HL-60 (cell line): ENCODE data around the gene ANO9.

Source experiments
- DNase-seq, 2 experiments: peaks; one replicate each; pipeline ENCODE4 v3.0.0-alpha.2; 2010 to 2020; ENCODE audit warnings: low read depth in 1 of 2, low spot score in 1 of 2
- H3K27ac ChIP-seq: fragments of 250-450 bp; sonication (Bioruptor Pico); replicated peaks from 2 replicates; pipeline ENCODE4 v1.5.1; 2020; ENCODE audit warnings: mild to moderate bottlenecking, moderate library complexity
- H3K27me3 ChIP-seq: fragments of 250-450 bp; sonication (Bioruptor Pico); 2 replicates; pipeline ENCODE4 v1.5.1; 2021; ENCODE audit warnings: mild to moderate bottlenecking, moderate library complexity; ENCODE audit not compliant: insufficient read depth, poor library complexity, severe bottlenecking
- H3K4me3 ChIP-seq: replicated peaks from 2 replicates; pipeline ENCODE4 v1.5.1; 2011; ENCODE audit warnings: mild to moderate bottlenecking, control low read depth, low read length; ENCODE audit not compliant: insufficient read depth
- GABPA ChIP-seq: IDR thresholded peaks from 2 replicates; pipeline ENCODE4 v1.6.1; 2012; ENCODE audit warnings: low read depth
- POLR2AphosphoS5 ChIP-seq: IDR thresholded peaks from 2 replicates; pipeline ENCODE4 v1.6.1; 2012; ENCODE audit warnings: low read depth
- SPI1 ChIP-seq: IDR thresholded peaks from 2 replicates; pipeline ENCODE4 v1.6.1; 2012; ENCODE audit warnings: low read depth, mild to moderate bottlenecking, borderline replicate concordance
- long read RNA-seq: library from polyadenylated mRNA; unstranded; transcript quantifications from one replicate; pipeline ENCODE4 v2.0.0, GENCODE V29; 2020
- TF ChIP-seq, protein P1 (sequence below): IDR thresholded peaks from one replicate; pipeline ENCODE4 v1.5.1; 2011; ENCODE audit warnings: low read length, control low read depth, inconsistent platforms; ENCODE audit not compliant: insufficient read depth
- TF ChIP-seq, protein P2 (sequence below): IDR thresholded peaks from 2 replicates; pipeline ENCODE4 v1.6.1; 2012; ENCODE audit warnings: low read depth; ENCODE audit not compliant: insufficient replicate concordance

The ANO9 gene, protein sequence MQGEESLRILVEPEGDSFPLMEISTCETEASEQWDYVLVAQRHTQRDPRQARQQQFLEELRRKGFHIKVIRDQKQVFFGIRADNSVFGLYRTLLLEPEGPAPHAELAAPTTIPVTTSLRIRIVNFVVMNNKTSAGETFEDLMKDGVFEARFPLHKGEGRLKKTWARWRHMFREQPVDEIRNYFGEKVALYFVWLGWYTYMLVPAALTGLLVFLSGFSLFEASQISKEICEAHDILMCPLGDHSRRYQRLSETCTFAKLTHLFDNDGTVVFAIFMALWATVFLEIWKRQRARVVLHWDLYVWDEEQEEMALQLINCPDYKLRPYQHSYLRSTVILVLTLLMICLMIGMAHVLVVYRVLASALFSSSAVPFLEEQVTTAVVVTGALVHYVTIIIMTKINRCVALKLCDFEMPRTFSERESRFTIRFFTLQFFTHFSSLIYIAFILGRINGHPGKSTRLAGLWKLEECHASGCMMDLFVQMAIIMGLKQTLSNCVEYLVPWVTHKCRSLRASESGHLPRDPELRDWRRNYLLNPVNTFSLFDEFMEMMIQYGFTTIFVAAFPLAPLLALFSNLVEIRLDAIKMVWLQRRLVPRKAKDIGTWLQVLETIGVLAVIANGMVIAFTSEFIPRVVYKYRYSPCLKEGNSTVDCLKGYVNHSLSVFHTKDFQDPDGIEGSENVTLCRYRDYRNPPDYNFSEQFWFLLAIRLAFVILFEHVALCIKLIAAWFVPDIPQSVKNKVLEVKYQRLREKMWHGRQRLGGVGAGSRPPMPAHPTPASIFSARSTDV
- long read RNA-seq, result 0 reads

DNA sequence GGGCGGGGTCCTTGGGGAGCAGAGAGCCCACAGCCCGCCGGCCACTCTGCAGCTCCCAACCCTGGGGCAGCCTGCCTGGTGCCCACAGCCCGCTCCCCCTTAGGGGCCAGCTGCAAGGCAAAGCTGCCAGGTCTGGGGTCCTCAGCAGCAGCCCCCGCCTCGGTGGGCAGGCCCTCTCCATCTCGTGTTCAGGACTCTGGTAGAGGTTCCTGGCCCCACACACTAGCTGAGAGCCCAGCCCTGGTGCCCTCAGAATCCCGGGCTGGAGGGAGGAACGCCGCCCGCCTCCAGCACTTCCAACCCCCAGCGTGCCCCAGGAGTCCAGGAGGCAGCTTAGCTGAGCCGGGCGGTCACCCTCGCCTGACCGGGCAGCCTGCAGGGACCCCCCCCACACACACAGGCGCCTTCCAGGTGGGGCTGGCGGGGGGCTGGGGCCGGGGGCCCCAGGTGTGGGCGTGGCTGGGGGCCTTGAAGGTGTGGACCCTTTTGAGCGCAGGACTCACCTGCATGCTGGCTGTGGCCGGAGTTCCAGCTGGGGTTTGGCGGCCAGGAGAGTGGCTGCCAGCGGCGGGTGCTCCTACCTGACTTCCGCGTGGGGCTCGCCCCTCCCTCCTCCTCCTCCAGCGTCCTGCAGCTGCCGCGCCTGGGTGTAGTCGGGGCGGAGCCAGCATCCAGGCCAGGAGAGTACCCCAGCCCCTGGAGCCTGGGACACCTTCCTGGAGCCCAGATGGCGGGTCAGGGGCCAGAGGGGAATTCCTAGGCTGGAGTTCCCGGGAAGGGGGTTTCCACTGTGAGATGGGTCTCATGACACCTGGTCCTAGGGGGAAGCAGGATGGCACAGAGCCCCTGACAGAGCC is at the start of gene ANO9:
ANO9 (minus strand) TSS at position 594 of the 857 bp plus-strand sequence; CDS start at position 509, 85 bp downstream.
- H3K4me3 ChIP-seq, result no peak within 1 kb of the TSS
- no peaks in the 10 kb centered on the region for H3K27me3 ChIP-seq
- TF ChIP-seq SPI1 (no peak), POLR2AphosphoS5 (no peak), GABPA (no peak)
- TF ChIP-seq, protein P1, sequence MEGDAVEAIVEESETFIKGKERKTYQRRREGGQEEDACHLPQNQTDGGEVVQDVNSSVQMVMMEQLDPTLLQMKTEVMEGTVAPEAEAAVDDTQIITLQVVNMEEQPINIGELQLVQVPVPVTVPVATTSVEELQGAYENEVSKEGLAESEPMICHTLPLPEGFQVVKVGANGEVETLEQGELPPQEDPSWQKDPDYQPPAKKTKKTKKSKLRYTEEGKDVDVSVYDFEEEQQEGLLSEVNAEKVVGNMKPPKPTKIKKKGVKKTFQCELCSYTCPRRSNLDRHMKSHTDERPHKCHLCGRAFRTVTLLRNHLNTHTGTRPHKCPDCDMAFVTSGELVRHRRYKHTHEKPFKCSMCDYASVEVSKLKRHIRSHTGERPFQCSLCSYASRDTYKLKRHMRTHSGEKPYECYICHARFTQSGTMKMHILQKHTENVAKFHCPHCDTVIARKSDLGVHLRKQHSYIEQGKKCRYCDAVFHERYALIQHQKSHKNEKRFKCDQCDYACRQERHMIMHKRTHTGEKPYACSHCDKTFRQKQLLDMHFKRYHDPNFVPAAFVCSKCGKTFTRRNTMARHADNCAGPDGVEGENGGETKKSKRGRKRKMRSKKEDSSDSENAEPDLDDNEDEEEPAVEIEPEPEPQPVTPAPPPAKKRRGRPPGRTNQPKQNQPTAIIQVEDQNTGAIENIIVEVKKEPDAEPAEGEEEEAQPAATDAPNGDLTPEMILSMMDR, result no peak
- TF ChIP-seq, protein P2, sequence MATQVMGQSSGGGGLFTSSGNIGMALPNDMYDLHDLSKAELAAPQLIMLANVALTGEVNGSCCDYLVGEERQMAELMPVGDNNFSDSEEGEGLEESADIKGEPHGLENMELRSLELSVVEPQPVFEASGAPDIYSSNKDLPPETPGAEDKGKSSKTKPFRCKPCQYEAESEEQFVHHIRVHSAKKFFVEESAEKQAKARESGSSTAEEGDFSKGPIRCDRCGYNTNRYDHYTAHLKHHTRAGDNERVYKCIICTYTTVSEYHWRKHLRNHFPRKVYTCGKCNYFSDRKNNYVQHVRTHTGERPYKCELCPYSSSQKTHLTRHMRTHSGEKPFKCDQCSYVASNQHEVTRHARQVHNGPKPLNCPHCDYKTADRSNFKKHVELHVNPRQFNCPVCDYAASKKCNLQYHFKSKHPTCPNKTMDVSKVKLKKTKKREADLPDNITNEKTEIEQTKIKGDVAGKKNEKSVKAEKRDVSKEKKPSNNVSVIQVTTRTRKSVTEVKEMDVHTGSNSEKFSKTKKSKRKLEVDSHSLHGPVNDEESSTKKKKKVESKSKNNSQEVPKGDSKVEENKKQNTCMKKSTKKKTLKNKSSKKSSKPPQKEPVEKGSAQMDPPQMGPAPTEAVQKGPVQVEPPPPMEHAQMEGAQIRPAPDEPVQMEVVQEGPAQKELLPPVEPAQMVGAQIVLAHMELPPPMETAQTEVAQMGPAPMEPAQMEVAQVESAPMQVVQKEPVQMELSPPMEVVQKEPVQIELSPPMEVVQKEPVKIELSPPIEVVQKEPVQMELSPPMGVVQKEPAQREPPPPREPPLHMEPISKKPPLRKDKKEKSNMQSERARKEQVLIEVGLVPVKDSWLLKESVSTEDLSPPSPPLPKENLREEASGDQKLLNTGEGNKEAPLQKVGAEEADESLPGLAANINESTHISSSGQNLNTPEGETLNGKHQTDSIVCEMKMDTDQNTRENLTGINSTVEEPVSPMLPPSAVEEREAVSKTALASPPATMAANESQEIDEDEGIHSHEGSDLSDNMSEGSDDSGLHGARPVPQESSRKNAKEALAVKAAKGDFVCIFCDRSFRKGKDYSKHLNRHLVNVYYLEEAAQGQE, result no peak
- peak in 1 of 2 experiments; percentile 25 for DNase-seq
- no peak within 1 kb of the TSS for H3K27ac ChIP-seq

DNA sequence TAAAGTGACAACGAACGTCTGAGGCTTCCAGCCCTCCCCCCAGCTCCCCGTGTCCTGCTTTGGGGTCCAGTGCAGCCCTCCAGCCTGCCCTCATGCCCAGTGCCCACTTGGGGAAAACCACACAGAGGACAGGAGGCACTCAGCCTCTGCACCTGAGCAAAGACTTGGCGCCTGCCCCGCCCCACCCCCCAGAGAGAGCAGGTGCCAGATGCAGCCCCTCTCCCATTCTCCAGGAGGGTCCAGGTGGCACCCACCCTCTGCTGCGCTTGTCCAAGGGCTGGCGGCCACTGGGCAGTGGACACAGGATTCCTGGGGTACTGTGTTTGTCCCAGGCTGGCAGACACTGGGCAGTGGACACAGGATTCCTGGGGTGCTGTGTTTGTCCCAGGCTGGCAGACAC is 49.5 kb upstream of the ANO9 start:
- no peak for DNase-seq
- no peaks in the 10 kb centered on the region for H3K27me3 ChIP-seq
- H3K27ac ChIP-seq, result no peak overlapping the region
- no peak overlapping the region for H3K4me3 ChIP-seq
- TF ChIP-seq, protein P1, result no peak
- TF ChIP-seq GABPA (no peak), SPI1 (no peak), POLR2AphosphoS5 (no peak)
- TF ChIP-seq, protein P2, result no peak

DNA sequence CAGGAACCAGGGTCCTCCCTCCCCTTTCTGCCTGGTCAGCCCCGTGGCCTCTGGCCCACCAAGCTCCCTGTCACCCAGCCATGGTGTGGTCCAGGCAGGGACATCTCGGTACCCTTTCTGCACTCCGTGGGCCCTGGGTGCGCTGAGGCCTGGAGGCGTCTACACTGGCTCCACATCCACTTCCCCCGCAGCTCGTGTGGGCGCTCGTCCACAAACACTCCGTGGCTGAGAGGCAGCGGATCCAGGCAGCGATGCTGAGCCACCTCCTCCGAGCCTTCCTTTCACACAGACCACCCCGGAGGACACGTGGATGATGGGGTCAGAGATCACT is 49.1 kb upstream of the ANO9 start:
- Histone ChIP-seq H3K27ac (no peak overlapping the region), H3K4me3 (no peak overlapping the region), H3K27me3 (no peaks in the 10 kb centered on the region)
- no peak for TF ChIP-seq GABPA
- TF ChIP-seq, protein P1, result no peak
- TF ChIP-seq, protein P2, result no peak
- DNase-seq, result no peak
